Suppressor macrophage (primary cell): ENCODE data around the gene TMEM97.
"Not testable (repeated sequence)": the region's sequence is repeated elsewhere in the genome, so short reads cannot be mapped to it uniquely, and the experiment has no call there.

Experiments used
- DNase-seq, 4 experiments: peaks; one replicate each; pipeline ENCODE4 v3.0.0-alpha.2; 2020 to 2022

The TMEM97 gene

GRCh38 chr17:28338056-28338768 is 19.2 kb downstream of the TMEM97 start:
- no peak for DNase-seq

- not testable (repeated sequence) for DNase-seq
These were observed 19.8 kb downstream of the TMEM97 start for GRCh38 chr17:28338769-28339212.

- no peak for DNase-seq
These were observed 20.4 kb downstream of the TMEM97 start for GRCh38 chr17:28339431-28339830.

DNA sequence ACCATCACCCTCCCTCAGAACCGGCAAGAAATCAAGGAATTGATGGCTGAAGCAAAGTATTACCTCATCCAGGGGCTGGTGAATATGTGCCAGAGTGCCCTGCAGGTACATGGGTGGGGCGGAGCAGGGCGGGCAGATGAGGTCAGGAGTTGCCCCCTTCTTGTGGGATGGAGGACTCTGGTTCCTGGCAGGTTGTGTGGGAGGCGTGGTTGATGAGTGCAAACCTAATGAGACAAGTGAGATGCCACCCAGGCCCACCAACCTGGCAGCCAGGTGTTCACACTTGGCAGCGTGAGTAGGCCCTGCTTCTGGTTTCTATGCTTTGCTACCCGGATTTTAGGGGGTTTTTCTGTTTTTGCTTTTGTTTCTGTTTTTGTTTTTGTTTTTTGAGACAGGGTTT is 21.4 kb downstream of the TMEM97 start:
- DNase-seq, result no peak

GRCh38 chr17:28341516-28341915 is 22.5 kb downstream of the TMEM97 start:
- no peak for DNase-seq

DNA sequence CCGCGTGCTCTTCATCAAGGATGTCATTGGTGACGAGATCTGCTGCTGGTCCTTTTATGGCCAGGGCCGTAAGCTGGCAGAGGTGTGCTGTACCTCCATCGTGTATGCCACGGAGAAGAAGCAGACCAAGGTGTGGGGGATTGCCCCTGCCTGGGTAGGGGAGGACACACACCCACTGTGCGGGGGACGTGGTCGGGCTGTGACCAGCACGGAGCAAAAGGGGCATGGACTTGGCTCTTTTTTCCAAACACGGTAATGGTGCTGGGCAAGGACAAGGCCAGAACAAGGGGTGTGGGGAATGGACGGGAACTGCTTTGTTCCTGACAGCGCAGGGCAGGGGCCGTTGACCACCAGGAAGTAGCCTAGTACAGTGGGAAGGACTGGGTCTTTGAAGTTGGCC is 23.3 kb downstream of the TMEM97 start:
- DNase-seq, result no peak

DNA sequence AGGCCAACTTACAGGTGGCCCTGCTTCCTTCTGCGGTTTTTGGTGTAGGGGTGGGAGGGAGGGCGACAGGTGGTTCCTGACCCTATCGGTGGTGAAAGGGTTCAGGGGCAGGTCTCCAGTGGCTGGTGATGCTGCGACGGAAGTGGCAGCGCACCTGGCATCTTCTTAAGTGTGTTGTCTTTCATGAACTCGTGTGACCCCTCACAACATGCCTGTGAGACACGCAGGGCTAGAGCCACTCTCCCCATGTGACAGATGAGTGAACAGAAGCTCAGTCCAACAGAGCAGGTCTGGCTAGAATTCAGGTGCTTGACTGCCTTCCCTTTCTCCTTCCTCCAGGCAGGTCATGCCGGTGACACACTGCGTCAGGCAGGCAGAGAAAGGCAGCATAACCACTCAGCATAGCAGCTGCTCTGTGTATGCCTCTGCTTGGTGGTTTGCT is 24.5 kb downstream of the TMEM97 start:
- DNase-seq, result no peak

DNA sequence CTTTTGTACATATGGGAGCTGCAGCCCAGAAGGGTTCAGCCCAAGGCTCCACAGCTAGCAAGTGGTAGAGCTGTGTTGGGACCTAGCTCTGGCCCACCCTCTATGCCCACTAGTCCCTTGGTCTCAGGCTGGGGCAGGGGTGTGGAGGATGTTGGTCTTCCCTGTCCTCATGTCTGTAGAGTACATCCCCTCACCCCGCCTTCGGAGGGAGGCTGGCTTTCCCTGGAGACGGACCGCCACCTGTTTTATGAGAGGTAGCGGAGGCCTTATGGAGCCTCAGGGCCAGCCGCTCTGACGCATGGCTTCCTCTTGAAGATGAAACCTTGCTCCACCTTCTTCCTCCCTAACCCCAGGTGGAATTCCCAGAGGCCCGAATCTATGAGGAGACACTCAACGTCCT is 25.0 kb downstream of the TMEM97 start:
- DNase-seq, result no peak

GRCh38 chr17:28344435-28344901 is 25.5 kb downstream of the TMEM97 start:
- DNase-seq, result no peak

DNA sequence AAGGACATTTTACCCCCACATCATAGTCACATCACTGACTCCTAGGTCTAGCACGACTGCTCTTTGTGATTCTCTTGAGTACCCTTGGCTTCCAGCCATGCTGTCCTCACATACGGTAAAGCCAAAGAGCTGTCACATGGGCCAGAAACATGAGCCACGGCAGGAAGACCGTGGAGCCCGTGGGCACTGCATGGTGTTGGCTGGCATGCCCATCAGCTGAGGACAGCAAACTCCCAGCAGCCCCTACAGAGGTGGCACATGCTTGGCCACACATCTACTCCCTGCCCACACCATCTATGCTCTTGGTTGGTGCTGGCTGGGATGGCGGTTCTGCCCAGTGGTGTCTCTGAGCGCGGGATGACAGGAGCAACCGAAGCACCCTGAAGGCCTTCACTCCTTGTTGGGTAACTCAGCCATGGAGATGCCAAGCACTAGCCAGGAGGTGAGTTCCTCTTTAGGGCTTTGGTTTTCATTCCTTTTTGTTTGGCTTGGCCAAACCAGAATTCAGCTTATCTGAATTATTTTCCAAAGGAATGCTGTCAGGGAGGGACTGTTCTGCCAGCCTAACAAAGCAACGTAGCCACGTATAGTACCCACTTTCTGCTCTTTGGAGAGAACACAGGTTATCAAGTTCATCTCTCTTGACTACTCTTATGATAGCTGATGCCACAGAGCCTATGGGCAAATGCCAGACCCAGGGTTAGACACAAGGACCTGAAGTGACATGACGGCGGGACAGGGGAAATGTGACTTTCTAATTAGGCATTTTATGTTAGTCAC is 26.6 kb downstream of the TMEM97 start:
- DNase-seq, result no peak

DNA sequence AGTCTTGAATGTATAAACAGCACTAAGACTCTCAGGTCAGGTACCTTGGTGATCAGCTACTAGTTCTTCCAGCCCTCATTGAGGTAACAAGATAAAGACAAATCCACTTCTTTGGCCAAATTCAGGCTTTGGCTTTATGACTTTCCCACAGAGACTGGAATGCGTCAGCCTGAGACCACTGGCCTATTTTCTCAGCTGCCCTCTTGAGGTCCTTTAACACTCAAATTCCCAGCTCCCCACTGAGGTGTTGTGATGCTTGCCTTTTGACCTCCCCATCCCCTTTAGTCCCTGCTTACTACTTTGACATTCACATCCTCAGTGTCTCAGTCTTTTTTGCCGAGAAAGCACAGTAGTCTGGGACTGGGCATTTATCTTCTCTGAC is 27.2 kb downstream of the TMEM97 start:
- no peak for DNase-seq

DNA sequence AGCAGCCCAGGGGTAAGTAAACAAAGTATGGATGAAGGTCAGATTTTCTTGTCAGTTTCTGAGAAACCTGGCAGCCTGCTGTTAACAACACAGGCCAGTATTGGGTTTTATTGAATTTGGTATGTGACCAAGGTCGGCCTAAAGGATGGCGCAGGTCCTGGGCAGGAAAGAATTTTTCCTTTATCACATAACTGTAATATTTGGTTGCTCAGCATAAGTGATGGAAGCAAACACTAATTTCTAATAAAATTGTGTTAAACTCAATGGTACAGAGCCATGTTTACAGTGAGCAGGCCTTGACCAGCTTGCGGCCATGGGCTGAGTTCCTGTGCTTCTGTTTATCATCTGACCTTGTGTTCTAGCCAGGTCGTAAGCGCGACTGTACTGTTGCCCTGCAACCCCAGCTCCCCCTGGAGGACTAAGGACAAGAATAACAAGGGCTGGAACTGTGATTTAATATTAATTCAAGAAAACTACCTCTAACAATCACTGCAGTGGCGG is 27.8 kb downstream of the TMEM97 start:
- peak in 1 of 4 experiments; percentile 10 for DNase-seq

- no peak for DNase-seq
These were observed 28.4 kb downstream of the TMEM97 start for GRCh38 chr17:28347261-28347891.

DNA sequence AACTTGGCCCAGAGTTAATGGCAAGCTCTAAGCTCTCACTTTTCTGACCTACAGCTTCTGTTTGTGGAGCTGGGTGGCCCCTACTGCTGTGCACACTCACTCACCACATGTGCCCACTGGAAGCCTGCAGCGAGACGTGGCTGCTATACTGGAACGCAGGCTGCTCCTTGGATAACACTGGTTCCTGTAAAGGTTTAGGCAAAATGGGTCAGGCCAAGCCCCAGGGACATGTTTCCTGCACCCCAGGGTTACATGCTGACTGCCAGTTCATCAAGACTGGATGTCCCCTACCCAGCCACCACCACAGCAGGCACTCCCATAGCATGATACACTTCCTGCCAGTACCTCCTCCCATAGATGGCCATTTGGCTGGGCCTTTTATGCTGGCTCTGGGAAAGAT is 30.0 kb downstream of the TMEM97 start:
- DNase-seq, result no peak

DNA sequence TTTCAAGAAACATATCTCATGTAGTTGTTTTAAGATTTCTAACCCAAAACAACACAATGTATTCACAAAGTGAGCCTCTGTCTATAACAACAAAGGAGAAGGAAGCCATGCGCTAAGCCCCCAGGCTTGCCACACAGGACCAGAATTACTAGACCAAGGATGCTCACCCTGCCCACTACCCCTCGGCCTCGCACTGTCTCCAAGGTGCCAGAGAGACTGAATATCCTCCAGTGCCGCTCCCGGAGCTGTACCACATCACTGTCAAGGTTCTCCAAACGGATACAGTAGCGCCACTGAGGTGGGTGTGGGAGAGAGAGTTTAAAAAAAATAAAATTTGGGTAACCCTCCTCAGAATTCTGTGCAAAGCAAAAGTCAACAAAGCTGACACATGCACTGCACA is 31.3 kb downstream of the TMEM97 start:
- no peak for DNase-seq

- peak; percentile 97 to 98 (median 98) for DNase-seq
These were observed 38.3 kb downstream of the TMEM97 start, which contains the start of gene POLDIP2 for GRCh38 chr17:28357061-28357900. Gene POLDIP2 (minus strand): TSS chr17:28357527. CDS start chr17:28357448, 79 bp downstream.

- no peak for DNase-seq
These were observed 38.8 kb downstream of the TMEM97 start for GRCh38 chr17:28357901-28358197.

GRCh38 chr17:28363186-28363585 is 44.2 kb downstream of the TMEM97 start:
- DNase-seq, result no peak

GRCh38 chr17:28363776-28364650 is 45.0 kb downstream of the TMEM97 start:
- no peak for DNase-seq

DNA sequence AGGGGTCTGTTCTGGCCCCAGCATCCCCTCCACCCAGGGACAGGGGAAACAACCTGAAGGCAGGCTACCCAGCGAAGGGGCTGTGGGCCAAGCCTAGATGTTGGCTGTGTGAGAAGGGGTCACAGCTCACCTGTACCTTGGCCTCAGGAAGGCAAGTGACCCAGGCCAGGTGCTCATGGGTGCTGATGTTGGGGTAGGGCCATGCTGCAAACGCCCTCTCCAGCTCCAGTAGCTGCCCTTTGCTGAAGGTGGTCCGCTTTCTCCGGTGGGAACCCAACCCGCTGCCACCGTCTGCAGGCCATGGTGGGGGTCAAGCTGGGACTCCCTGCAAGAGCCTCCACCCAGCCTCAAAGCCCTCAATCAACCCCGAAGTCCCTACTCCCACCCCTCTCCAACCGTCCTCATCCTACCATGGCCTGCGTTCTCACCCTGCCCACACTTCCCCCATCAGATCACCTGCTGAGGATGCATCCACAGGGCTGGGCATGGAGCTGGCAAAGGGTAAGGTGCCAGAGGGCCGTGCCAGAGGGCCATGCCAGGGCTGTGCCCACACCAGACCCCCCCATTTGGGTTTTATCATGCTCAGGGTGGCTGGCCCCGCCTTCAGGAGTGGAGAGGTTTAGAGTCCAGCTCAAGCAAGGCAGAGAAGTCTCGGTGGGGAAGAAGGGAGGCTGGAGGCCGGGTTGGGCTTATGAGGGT is 45.8 kb downstream of the TMEM97 start, which contains the start of gene SEBOX:
Gene SEBOX, minus strand, starts transcription at position 535 of the 699 bp plus-strand sequence. Its CDS starts 48 bp downstream, at position 487.
- no peak for DNase-seq

- DNase-seq, result no peak
These were observed 46.5 kb downstream of the TMEM97 start for GRCh38 chr17:28365487-28365886.
